ENCODE data around the gene SLC51B. TPM values are rescaled to one million over a fixed set of nuclear protein-coding genes. Genes with fewer than 3 reads are reported as not detected.
"Not testable (repeated sequence)": the region's sequence is repeated elsewhere in the genome, so short reads cannot be mapped to it uniquely, and the experiment has no call there.

SLC51B gene
- total RNA-seq = 1 to 10 TPM in 3 of 8 experiments, under 1 TPM in 2, not detected in 3; 0.27 to 3.1 (median 1.3) TPM

DNA sequence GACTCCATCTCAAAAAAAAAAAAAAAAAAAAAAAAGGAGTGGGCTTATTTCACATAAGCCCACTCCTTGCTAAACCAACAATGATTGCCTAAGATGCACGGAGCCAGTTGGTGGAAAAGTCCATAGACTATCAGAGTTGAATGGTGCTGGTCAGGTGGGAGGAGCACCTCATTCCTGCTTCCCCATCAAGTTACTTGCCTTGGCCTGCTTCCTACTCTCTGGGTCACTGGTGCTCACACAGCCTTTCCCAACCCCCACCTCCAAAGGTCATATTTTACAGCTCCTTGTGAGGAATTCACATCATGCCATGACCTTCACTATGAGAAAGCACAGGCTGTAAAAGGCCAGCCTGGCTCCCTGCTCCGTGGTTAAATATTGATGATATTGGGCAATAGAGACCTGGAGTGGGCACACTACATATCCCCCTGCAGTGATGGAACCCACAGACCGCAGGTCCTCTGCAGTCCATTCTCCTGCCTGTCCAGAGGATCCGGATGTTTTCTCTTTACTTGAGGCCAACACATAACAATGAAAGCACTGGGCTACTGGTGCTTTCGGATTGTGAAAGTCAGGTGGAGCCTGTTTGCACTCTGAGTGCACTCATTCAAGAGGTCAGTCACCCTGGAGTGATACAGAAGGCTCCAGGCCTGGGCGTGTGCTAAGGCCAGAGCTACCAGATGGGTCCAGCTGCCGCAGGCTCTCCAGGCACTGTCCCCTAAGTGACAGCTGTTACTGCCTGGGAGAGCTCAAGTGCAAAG, at the start of gene SLC51B:
SLC51B (plus strand) TSS at position 664 of the 758 bp plus-strand sequence. CDS start 4,618 bp downstream, outside the sequence.
- in situ Hi-C loops (cut with MboI; ENCODE audit: low pct_unique_long_range_greater_than_20kb in 2 of 9, low sequenced_read_pairs in 9 of 9, unreplicated experiment in 9 of 9) = loop anchor here in 1 of 9 experiments (25.0 kb wide), 1 partner anchor 242 kb away; the partner anchor contains the start of genes PARP16 and RNU5A-1
- ATAC-seq (replicated peaks in 6 of 8) = peak in 7 of 8 experiments; percentile 48 to 87 (median 77)
- peak within 1 kb of the TSS; percentile 38 to 71 for H3K27ac ChIP-seq

DNA sequence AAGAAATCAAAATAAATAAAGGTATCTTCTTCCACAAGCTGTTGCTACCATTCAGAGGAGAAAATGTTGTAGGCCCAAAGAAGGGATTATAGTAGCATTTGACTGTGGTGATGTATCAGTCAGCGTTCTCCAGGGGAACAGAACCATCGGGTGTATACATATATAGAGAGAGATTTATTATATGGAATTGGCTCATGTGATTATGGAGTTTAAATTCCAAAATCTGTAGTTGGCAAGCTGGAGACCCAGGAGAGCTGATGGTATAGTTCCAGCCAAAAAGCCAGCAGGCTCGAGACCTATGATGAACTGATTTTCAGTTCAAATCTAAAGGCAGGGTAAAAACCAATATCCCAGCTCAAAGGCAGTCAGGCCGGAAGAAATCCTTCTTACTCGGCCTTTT, 48.1 kb upstream of the SLC51B start:
- Histone ChIP-seq H3K27ac (no peak overlapping the region), H3K4me1 (replicated peaks in 1 of 2) (no peaks in the 10 kb centered on the region), H3K4me3 (no peak overlapping the region)
- in situ Hi-C loops (cut with MboI; ENCODE audit: low pct_unique_long_range_greater_than_20kb in 2 of 9, low sequenced_read_pairs in 9 of 9, unreplicated experiment in 9 of 9) = no loop called here
- 67 to 100% (median 83%) methylated on average over 1 to 5 of the region's 5 CpGs; no CpG with 5 or more reads in 3 of the 10 experiments for WGBS, 10 experiments
- no peak for ATAC-seq (replicated peaks in 6 of 8)

More for the DNA sequence above, at the start of gene SLC51B:
- peaks cover 19 to 22% of the 10 kb centered on the region in 2 donors for H3K4me1 ChIP-seq (replicated peaks in 1 of 2)
- 22 to 88% (median 55%) methylated on average over 3 to 6 of the region's 7 CpGs; no CpG with 5 or more reads in 4 of the 10 experiments for WGBS, 10 experiments
- no peak within 1 kb of the TSS for H3K4me3 ChIP-seq

- 0 to 96% (median 89%) methylated on average over 1 to 3 of the region's 4 CpGs; no CpG with 5 or more reads in 2 of the 10 experiments for WGBS, 10 experiments
- Histone ChIP-seq H3K4me1 (replicated peaks in 1 of 2) (no peaks in the 10 kb centered on the region), H3K27ac (no peak overlapping the region), H3K4me3 (no peak overlapping the region)
- ATAC-seq (replicated peaks in 6 of 8) = peak in 2 of 8 experiments; percentile 69 to 83
- in situ Hi-C loops (cut with MboI; ENCODE audit: low pct_unique_long_range_greater_than_20kb in 2 of 9, low sequenced_read_pairs in 9 of 9, unreplicated experiment in 9 of 9) = no loop called here
Measured at GRCh38 chr15:64997745-64998375, 47.3 kb upstream of the SLC51B start.

DNA sequence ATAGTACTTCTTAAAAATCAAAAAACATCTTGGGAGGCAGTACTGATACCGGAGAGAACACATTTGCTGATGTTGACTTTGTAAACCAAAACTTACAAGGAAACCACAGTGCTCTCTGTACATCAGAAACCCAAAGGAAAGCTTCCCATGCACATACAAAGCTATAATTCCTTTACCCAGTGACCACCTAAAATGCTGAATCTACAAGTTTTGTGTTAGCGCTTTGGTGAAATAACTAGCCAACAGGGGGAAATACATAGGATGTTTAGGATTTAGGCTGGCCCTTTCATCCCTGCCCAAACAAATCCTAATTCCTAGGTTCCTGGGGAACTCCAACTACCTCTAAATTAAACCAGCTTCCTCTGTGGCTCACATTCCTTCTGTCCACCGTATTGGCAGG, 40.2 kb upstream of the SLC51B start:
- in situ Hi-C loops (cut with MboI; ENCODE audit: low pct_unique_long_range_greater_than_20kb in 2 of 9, low sequenced_read_pairs in 9 of 9, unreplicated experiment in 9 of 9) = no loop called here
- H3K4me1 ChIP-seq (replicated peaks in 1 of 2) = no peaks in the 10 kb centered on the region
- no peak for ATAC-seq (replicated peaks in 6 of 8)
- no peak overlapping the region for H3K4me3 ChIP-seq
- WGBS, 10 experiments = 40 to 100% (median 86%) methylated on average over 1 to 3 of the region's 3 CpGs; no CpG with 5 or more reads in 1 of the 10 experiments
- no peak overlapping the region for H3K27ac ChIP-seq

DNA sequence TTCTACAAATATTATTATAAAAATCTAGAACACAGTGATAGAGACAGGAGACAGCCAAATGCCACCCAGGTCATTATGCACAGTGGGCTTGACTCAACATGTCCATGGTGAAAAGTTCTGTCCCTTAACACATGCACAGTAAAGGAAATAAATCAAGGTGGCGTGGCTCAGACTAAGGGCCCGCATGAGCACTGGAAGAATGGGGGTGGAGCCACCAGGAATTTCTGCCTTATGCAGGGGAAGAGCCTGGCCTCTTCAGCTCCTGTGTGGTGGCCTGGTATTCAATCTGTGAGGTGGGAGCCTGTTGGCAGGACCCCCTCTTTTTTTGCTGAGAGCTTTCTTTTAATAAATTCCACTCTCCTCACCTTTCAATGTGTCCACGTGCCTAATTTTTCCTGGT, 38.3 kb upstream of the SLC51B start:
- no peak overlapping the region for H3K27ac ChIP-seq
- no peak overlapping the region for H3K4me3 ChIP-seq
- in situ Hi-C loops (cut with MboI; ENCODE audit: low pct_unique_long_range_greater_than_20kb in 2 of 9, low sequenced_read_pairs in 9 of 9, unreplicated experiment in 9 of 9) = no loop called here
- 44 to 100% (median 94%) methylated on average over 1 to 3 of the region's 3 CpGs; no CpG with 5 or more reads in 2 of the 10 experiments for WGBS, 10 experiments
- ATAC-seq (replicated peaks in 6 of 8) = peak in 6 of 8 experiments; percentile 27 to 84 (median 50)
- H3K4me1 ChIP-seq (replicated peaks in 1 of 2) = no peaks in the 10 kb centered on the region

DNA sequence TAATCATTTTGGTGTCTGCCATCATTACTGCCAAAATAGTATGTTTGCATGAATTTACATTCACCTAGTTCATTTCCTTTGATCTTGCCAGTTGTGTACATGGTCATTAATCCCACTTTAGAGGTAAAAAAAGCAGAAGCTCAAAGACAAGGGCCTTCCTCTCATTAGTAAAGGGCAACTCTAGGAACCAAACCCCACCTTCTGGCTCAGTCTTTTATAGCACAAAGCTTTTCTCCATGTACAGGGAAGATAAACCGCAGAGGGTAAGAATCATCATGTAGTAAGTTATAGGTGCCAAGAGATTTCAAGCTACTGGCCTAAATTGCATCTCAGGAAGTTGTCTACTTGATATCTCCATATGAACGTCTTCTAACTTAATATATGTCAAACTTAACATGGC, 36.2 kb upstream of the SLC51B start:
- Histone ChIP-seq H3K27ac (no peak overlapping the region), H3K4me1 (replicated peaks in 1 of 2) (no peaks in the 10 kb centered on the region), H3K4me3 (no peak overlapping the region)
- in situ Hi-C loops (cut with MboI; ENCODE audit: low pct_unique_long_range_greater_than_20kb in 2 of 9, low sequenced_read_pairs in 9 of 9, unreplicated experiment in 9 of 9) = no loop called here
- WGBS, 10 experiments = 20 to 100% (median 93%) methylated on average over 1 to 2 of the region's 2 CpGs
- peak in 1 of 8 experiments; percentile 26 for ATAC-seq (replicated peaks in 6 of 8)

GRCh38 chr15:65011198-65011597, 34.0 kb upstream of the SLC51B start:
- H3K4me1 ChIP-seq (replicated peaks in 1 of 2); H3K27ac ChIP-seq; ATAC-seq (replicated peaks in 6 of 8); in situ Hi-C loops (cut with MboI; ENCODE audit: low pct_unique_long_range_greater_than_20kb in 2 of 9, low sequenced_read_pairs in 9 of 9, unreplicated experiment in 9 of 9); H3K4me3 ChIP-seq: not testable (repeated sequence)
- 67 to 100% (median 93%) methylated on average over 1 to 4 of the region's 4 CpGs for WGBS, 10 experiments

DNA sequence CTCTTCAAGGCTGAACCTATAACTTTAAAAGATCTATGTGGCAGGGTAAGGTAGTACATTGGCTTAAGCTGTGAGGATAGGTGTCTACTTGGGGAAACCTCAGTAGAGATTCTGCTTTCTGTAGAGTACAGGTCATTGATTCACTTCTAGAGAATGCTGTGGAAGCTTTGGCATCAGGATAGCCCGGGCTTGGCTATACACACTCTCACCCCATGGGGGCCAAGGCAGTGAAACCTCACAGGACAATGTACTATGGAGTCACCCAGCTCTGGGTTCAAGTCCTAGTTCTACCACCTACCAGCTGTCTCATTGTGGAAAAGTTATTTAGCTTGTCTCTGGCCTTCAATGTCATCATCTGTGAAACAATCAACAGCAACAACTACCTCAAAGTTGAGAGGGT, 24.8 kb upstream of the SLC51B start:
- no peak for ATAC-seq (replicated peaks in 6 of 8)
- 60 to 100% (median 82%) methylated on average over 1 of the region's 1 CpG; no CpG with 5 or more reads in 4 of the 10 experiments for WGBS, 10 experiments
- Histone ChIP-seq H3K27ac (no peak overlapping the region), H3K4me3 (no peak overlapping the region), H3K4me1 (replicated peaks in 1 of 2) (no peaks in the 10 kb centered on the region)
- in situ Hi-C loops (cut with MboI; ENCODE audit: low pct_unique_long_range_greater_than_20kb in 2 of 9, low sequenced_read_pairs in 9 of 9, unreplicated experiment in 9 of 9) = no loop called here

- Histone ChIP-seq H3K4me3 (no peak overlapping the region), H3K4me1 (replicated peaks in 1 of 2) (no peaks in the 10 kb centered on the region), H3K27ac (no peak overlapping the region)
- ATAC-seq (replicated peaks in 6 of 8) = peak in 1 of 8 experiments; percentile 84
- in situ Hi-C loops (cut with MboI; ENCODE audit: low pct_unique_long_range_greater_than_20kb in 2 of 9, low sequenced_read_pairs in 9 of 9, unreplicated experiment in 9 of 9) = no loop called here
Measured at GRCh38 chr15:65021488-65021887, 23.7 kb upstream of the SLC51B start.

DNA sequence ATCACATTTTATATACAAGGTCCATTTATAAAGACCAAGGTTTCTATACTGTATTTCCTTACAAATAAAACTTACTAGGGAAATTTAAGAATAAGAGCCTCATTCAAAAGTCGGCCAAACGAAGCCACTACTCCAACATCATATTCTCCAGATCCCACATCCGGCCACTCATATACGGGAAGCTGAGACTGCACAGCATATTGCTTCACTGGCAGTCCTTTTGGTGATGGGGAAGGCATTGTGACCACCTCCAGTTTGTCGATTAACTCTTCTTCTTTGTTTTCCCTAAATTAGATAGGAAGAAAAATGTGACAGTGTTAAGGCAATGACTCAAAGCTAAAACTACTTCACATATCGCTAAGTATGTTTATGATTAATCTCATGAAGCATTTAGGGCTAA, 18.4 kb upstream of the SLC51B start:
- WGBS, 10 experiments = 80 to 100% (median 97%) methylated on average over 1 to 6 of the region's 6 CpGs; no CpG with 5 or more reads in 1 of the 10 experiments
- peaks cover 5 to 8% of the 10 kb centered on the region in 2 donors for H3K4me1 ChIP-seq (replicated peaks in 1 of 2)
- H3K27ac ChIP-seq = no peak overlapping the region
- ATAC-seq (replicated peaks in 6 of 8) = no peak
- in situ Hi-C loops (cut with MboI; ENCODE audit: low pct_unique_long_range_greater_than_20kb in 2 of 9, low sequenced_read_pairs in 9 of 9, unreplicated experiment in 9 of 9) = loop anchor here in 1 of 9 experiments (25.0 kb wide), 1 partner anchor 261 kb away; the partner anchor contains the start of genes PARP16 and RNU5A-1
- no peak overlapping the region for H3K4me3 ChIP-seq

- H3K4me3 ChIP-seq = no peak overlapping the region
- ATAC-seq (replicated peaks in 6 of 8) = no peak
- 50 to 100% (median 90%) methylated on average over 1 of the region's 1 CpG for WGBS, 10 experiments
- peaks cover 5 to 9% of the 10 kb centered on the region in 2 donors for H3K4me1 ChIP-seq (replicated peaks in 1 of 2)
- H3K27ac ChIP-seq = no peak overlapping the region
- in situ Hi-C loops (cut with MboI; ENCODE audit: low pct_unique_long_range_greater_than_20kb in 2 of 9, low sequenced_read_pairs in 9 of 9, unreplicated experiment in 9 of 9) = loop anchor here in 1 of 9 experiments (25.0 kb wide), 1 partner anchor 260 kb away; the partner anchor contains the start of genes PARP16 and RNU5A-1
Measured at GRCh38 chr15:65027593-65027992, 17.6 kb upstream of the SLC51B start.

DNA sequence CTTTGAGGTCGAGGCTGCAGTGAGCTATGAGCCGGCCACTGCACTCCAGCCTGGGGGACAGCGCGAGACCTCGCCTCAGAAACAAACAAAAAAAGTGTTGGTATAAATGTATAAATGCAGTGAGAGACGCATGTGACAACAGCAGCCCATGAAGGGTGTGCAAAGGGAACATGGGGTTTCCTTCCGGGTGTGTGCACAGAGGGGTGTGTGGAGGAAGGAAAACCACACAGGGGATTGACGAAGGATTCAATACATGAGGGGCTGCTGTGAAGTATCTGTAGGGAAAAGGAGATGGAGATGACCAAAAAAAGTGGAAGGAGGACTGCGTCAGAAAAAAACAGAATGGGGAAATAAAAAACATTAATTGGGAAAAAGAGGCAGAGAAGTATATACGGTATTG, 16.8 kb upstream of the SLC51B start:
- H3K4me3 ChIP-seq = peak overlapping the region; percentile 82 to 100 (median 88)

More for the DNA sequence above, 16.8 kb upstream of the SLC51B start:
- in situ Hi-C loops (cut with MboI; ENCODE audit: low pct_unique_long_range_greater_than_20kb in 2 of 9, low sequenced_read_pairs in 9 of 9, unreplicated experiment in 9 of 9) = loop anchor here in 1 of 9 experiments (25.0 kb wide), 1 partner anchor 259 kb away; the partner anchor contains the start of genes PARP16 and RNU5A-1
- H3K27ac ChIP-seq = no peak overlapping the region
- WGBS, 10 experiments = 0 to 63% (median 54%) methylated on average over 1 to 10 of the region's 10 CpGs
- peak in 1 of 8 experiments; percentile 2 for ATAC-seq (replicated peaks in 6 of 8)
- H3K4me1 ChIP-seq (replicated peaks in 1 of 2) = peaks cover 5 to 16% of the 10 kb centered on the region in 2 donors

Measured in motor neuron (in vitro differentiated cells).